Pancreas (tissue), 10 donors: Measurements from ENCODE around the gene ARL2BP. TPM values are rescaled to one million over a fixed set of nuclear protein-coding genes. Genes with fewer than 3 reads are reported as not detected.

Source experiments
- ATAC-seq, 4 donors: fragments of 200-7000 bp; cut with Tn5 transposase; one replicate each; pipeline versions ENCODE4 v1.8.0 to v1.9.1; 2020; ENCODE audit warnings: mild to moderate bottlenecking in 4 of 4, moderate library complexity in 4 of 4
- DNase-seq, 6 donors: peaks; one replicate each; pipeline ENCODE4 v3.0.0-alpha.2; 2020
- FAIRE-seq: peaks from 2 replicates; lab custom pipeline; 2012; peaks lifted over from hg19 to GRCh38; lab: Jason Lieb, UNC
- H3K27ac ChIP-seq, 4 donors: fragments of 200-600 bp; sonication (generic); 1 replicate in 3 of 4; 2 replicates in 1 of 4; pipeline versions ENCODE4 v1.5.0 to v1.8.0; 2020
- H3K27me3 ChIP-seq, 4 donors: fragments of 200-600 bp; one replicate each; pipeline ENCODE4 v1.8.0; 2021
- H3K36me3 ChIP-seq, 3 donors: fragments of 200-600 bp; sonication (generic) in 1 of 3; one replicate each; pipeline versions ENCODE4 v1.5.0 to v1.8.0; 2020 to 2021
- H3K4me1 ChIP-seq, 3 donors: fragments of 200-600 bp; one replicate each; pipeline ENCODE4 v1.8.0; 2021
- H3K4me3 ChIP-seq, 4 donors: fragments of 200-600 bp; sonication (generic) in 2 of 4; one replicate each; pipeline versions ENCODE4 v1.5.0 to v1.8.0; 2020 to 2021
- H3K9me3 ChIP-seq, 4 donors: fragments of 200-600 bp; one replicate each; pipeline ENCODE4 v1.8.0; 2021
- CTCF ChIP-seq, 4 donors: fragments of 200-600 bp; sonication (generic) in 3 of 4; IDR thresholded peaks; one replicate each; pipeline versions ENCODE4 v1.5.0 to v1.8.0; 2021; ENCODE audit warnings: antibody characterized with exemption in 4 of 4
- WGBS, 2 donors: extraction: QIAGEN DNeasy Blood & Tissue Kit; methylation state at CpG; one replicate each; pipeline ENCODE4 v1.1.7; 2013; 5-methylcytosine and 5-hydroxymethylcytosine counted together
- intact Hi-C, 3 donors: fragments of 100-400 bp; cut with DNase I; formaldehyde crosslinking; loops; one replicate each; pipeline versions ENCODE4 v1.11.1 to v1.14.2; 2022
- polyA plus RNA-seq, 2 donors: library from polyadenylated mRNA; stranded (reverse); fragments of 200-250 nt; gene quantifications; one replicate each; pipeline ENCODE4 v1.2.3, GENCODE V29; 2013
- total RNA-seq, 6 donors: library from RNA; stranded (reverse); fragmentation: NEBNext Ultra II Directional in 4 of 6; extraction: Animal tissue kit (Norgen Biotek cat#: 25700) in 4 of 6; gene quantifications; one replicate each; pipeline versions ENCODE4 v1.2.1 to v1.2.4, GENCODE V29; 2021 to 2023
- donor health status: healthy with polysubstance abuse.
- donor health status: DM: no; HTN: no; CAD: no; lungs with moderate emphysema.
- donor health status: DM: no; HTN: no; CAD: no.
- donor health status: control.
- donor health status: control.
- donor health status: Bipolar disorder and iron deficiency.
- donor health status: DM: yes; HTN: yes; CAD: no.
- donor health status: DM: no; HTN: no; CAD: no.
- donor health status: DM: no; HTN: no; CAD: no.
- donor health status: DM: yes; HTN: yes; CAD: no.

ARL2BP gene
- total and polyA plus RNA-seq, 8 donors: 10.8 to 22.5 (median 14.7) TPM

GRCh38 chr16:57268804-57269800, 24.0 kb downstream of the ARL2BP start:
- no peak overlapping the region for H3K4me3 ChIP-seq
- no peak for FAIRE-seq
- ATAC-seq: peak; percentile 18 to 56 (median 44)
- intact Hi-C loops: no loop called here
- H3K27me3 ChIP-seq: no peaks in the 10 kb centered on the region
- peaks cover 43 to 57% (median 44%) of the 10 kb centered on the region in 3 donors for H3K4me1 ChIP-seq
- no peak for TF ChIP-seq CTCF (IDR thresholded peaks at IDR 0.05)
- no peaks in the 10 kb centered on the region for H3K36me3 ChIP-seq
- H3K9me3 ChIP-seq: no peaks in the 10 kb centered on the region
- 32 to 41% methylated on average over 14 of the region's 14 CpGs for WGBS, 2 donors
- H3K27ac ChIP-seq: peak overlapping the region; percentile 33 to 87 (median 57)
- DNase-seq: peak; percentile 46 to 85 (median 70)

GRCh38 chr16:57270221-57271062, 25.4 kb downstream of the ARL2BP start:
- ATAC-seq: no peak
- Histone ChIP-seq H3K4me1 (peaks cover 34 to 47% (median 34%) of the 10 kb centered on the region in 3 donors), H3K9me3 (no peaks in the 10 kb centered on the region), H3K4me3 (no peak overlapping the region), H3K36me3 (no peaks in the 10 kb centered on the region), H3K27me3 (no peaks in the 10 kb centered on the region), H3K27ac (no peak overlapping the region)
- no peak for FAIRE-seq
- TF ChIP-seq CTCF (IDR thresholded peaks at IDR 0.05): no peak
- intact Hi-C loops: no loop called here
- DNase-seq: peak in 1 of 6 donors; percentile 32
- 86 to 90% methylated on average over 25 of the region's 25 CpGs for WGBS, 2 donors

- Histone ChIP-seq H3K27me3 (no peaks in the 10 kb centered on the region), H3K27ac (no peak overlapping the region), H3K36me3 (no peaks in the 10 kb centered on the region), H3K4me3 (no peak overlapping the region), H3K9me3 (no peaks in the 10 kb centered on the region), H3K4me1 (peaks cover 29 to 41% (median 29%) of the 10 kb centered on the region in 3 donors)
- TF ChIP-seq CTCF (IDR thresholded peaks at IDR 0.05): no peak
- DNase-seq (peak in 1 of 6 donors; percentile 28), ATAC-seq (no peak), FAIRE-seq (no peak)
- 93 to 97% methylated on average over 7 of the region's 7 CpGs for WGBS, 2 donors
- intact Hi-C loops: no loop called here
Observed at GRCh38 chr16:57271063-57271345, 25.9 kb downstream of the ARL2BP start.

GRCh38 chr16:57271867-57272495, 26.9 kb downstream of the ARL2BP start:
- intact Hi-C loops: no loop called here
- no peaks in the 10 kb centered on the region for H3K27me3 ChIP-seq
- ATAC-seq (no peak), FAIRE-seq (no peak), DNase-seq (peak in 1 of 6 donors; percentile 20)
- H3K27ac ChIP-seq: no peak overlapping the region
- no peak for TF ChIP-seq CTCF (IDR thresholded peaks at IDR 0.05)
- no peak overlapping the region for H3K4me3 ChIP-seq
- 64 to 78% methylated on average over 5 of the region's 5 CpGs for WGBS, 2 donors
- no peaks in the 10 kb centered on the region for H3K36me3 ChIP-seq
- peaks cover 23 to 34% (median 24%) of the 10 kb centered on the region in 3 donors for H3K4me1 ChIP-seq
- H3K9me3 ChIP-seq: no peaks in the 10 kb centered on the region
